GM12872 (cell line): Measurements from ENCODE around the gene FGD6.

Experiments
- TF ChIP-seq, protein P1 (sequence below): IDR thresholded peaks from 3 replicates; pipeline ENCODE4 v1.5.1; 2011; ENCODE audit warnings: low read depth, mild to moderate bottlenecking, low read length, moderate library complexity; ENCODE audit not compliant: insufficient read depth

The FGD6 gene

DNA sequence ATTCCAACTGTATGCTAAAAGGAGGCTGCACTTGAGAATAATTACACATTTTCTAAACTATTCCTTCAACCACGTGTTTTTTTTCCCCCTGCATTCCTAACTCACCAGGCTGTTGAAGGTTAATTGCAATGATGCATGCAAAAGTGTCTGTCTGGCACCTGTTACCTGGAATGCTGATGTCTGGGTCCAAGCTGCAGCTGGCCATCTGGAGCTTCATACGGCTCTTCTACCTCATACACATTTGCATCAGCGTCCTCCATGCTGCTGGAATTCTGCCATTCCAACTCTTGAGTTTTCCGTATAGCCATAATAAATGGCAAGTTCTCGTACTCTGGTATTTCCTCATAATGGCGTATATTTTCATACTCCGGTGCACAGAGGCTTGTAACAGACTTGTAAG, 8.6 kb downstream of the FGD6 start:
- TF ChIP-seq, protein P1, sequence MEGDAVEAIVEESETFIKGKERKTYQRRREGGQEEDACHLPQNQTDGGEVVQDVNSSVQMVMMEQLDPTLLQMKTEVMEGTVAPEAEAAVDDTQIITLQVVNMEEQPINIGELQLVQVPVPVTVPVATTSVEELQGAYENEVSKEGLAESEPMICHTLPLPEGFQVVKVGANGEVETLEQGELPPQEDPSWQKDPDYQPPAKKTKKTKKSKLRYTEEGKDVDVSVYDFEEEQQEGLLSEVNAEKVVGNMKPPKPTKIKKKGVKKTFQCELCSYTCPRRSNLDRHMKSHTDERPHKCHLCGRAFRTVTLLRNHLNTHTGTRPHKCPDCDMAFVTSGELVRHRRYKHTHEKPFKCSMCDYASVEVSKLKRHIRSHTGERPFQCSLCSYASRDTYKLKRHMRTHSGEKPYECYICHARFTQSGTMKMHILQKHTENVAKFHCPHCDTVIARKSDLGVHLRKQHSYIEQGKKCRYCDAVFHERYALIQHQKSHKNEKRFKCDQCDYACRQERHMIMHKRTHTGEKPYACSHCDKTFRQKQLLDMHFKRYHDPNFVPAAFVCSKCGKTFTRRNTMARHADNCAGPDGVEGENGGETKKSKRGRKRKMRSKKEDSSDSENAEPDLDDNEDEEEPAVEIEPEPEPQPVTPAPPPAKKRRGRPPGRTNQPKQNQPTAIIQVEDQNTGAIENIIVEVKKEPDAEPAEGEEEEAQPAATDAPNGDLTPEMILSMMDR: no peak

DNA sequence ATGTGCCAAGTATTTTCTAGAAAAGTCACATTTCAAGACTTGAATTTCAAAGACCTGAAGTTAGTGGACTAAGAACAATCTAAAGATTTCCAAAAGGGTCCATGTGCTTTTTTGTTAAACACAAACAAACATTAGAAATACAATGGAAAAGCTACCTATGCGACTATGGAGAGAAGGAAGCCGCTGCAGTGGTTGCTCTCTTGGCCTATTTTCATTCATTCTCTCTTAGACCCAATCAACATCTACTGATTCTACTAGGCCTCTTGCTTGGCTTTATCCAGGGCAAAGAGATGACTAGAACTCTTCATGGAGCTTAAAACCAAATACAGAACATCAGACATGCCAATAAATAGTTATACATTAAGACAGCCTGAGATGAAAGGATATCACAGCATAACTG, 9.9 kb downstream of the FGD6 start:
- TF ChIP-seq, protein P1: no peak

DNA sequence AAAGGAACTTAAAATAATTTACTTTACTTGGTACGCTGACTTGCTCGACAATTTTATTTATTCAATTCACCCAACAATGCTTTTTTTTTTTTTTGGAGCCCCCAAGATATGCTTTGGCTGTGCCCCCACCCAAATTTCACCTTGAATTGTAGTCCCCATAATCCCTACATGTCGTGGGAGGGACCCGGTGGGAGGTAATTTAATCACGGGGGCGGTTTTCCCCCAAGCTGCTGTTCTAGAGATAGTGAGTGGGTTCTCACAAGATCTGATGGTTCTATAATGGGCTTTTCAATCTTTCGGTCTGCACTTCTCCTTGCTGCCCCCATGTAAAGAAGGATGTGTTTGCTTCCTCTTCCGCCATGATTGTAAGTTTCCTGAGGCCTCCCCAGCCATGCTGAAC, 10.4 kb downstream of the FGD6 start:
- TF ChIP-seq, protein P1: no peak

DNA sequence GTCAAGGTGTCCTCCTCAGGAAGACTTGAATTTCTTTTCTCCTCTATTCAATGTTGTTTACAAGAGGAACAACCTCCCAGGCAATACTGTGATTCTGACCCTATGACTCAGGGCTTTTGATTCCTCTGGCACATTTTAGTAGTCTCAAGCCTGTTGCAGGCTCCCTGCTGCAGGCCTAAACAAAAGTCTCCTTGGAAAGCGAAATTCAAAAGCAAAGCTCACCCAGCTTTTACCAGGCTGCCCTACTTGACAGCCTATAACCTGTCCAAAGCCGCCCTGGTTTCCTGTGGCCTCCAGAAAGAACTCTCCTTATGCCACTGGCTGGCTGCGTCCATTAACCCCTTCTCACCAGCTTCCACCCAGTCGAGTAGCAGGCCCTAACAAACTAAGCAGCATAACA, 11.6 kb downstream of the FGD6 start:
- TF ChIP-seq, protein P1: no peak

DNA sequence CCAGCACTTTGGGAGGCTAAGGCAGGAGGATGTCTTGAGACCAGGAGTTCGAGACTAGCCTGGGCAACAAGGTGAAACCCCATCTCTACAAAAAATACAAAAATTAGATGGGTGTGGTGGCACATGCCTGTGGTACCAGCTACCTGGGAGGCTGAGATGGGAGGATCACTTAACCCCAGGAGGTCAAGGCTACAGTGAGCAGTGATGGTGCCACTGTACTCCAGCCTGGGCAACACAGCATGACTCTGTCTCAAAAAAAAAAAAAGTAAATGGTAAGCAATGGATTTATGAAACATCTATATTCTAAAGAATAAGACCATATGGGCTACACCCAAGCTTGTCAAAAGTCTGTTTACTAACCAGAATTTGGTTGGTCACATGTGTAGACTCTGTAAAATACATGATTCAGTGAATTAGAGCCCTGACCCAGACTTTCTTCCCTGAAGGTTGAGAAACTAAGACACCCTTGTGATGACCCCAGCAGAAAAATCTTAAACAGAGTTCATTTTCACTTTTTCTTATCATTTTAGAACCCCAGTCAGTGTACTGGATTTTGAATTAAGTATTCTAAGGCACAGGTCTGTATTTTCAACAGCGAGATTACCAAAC, 12.1 kb downstream of the FGD6 start:
- TF ChIP-seq, protein P1: no peak

DNA sequence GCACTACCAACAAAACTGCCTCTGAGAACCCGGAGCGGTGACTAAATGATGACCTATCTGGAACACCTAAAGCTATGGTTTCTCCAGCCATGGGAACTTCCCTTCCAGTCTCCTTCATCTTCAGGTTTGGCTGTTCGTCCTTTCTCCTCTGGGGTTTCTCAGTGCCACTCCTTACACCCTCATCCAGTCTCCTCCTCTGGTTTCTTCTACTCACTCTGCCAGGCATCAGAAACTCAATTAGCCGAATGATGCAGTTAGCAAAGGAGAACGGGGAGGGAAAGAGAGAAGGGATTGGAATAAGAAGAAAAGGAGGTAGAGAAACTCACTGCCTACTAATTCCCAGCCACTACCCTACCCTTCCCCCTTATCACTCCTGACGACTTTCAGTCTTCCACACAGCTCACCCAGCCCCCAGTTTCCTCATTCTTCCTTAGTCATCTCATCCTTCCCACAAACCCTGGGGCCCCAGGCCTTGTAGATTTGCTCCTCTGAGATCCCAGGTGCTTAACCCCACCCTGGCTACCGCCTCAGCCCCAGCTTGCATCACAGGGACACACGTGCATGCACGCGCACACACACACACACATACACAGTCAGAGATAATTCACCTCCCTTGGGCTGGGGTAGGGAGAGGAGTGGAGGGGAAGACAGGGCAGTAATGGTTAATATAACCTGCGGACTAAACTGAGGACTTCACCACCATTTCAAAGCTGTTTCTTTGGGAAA, 13.0 kb downstream of the FGD6 start:
- TF ChIP-seq, protein P1: no peak

DNA sequence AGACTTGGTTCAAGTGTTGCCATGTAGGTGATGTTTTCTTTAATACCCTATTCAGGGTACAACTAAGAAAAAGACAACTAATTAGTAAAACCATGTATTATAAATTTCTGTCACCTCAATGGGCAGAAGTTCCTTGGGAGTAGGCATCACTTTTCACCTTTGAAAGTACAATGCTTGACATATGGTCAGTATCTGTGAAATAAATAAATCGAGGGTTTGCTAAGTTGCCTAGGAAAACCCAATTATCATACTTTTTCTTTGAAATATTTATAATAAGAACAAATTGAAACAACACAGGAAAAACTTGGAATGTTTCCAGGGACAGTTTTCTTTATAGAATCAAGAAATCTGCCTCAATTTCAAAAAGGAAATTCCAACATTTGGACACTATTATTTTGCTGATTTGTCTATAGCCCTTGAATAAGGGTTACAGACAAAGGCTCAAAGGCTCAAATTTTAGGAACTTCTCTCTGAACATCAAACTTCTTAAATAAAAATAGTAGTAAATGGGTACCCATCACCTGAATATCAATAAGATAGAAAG, 13.7 kb downstream of the FGD6 start:
- TF ChIP-seq, protein P1: no peak
